Astrocyte (in vitro differentiated cells and primary cell): ENCODE data around the gene SHISAL2B. TPM values are rescaled to one million over a fixed set of nuclear protein-coding genes. Genes with fewer than 3 reads are reported as not detected.

Experiments used
- DNase-seq: peaks from one replicate; pipeline ENCODE4 v3.0.0-alpha.2; 2010; ENCODE audit warnings: low read depth
- FAIRE-seq: peaks from 2 replicates; lab custom pipeline; 2011; peaks lifted over from hg19 to GRCh38; lab: Jason Lieb, UNC
- H2AFZ ChIP-seq: 2 replicates; pipeline ENCODE4 v1.6.0; 2012; ENCODE audit warnings: low read depth, low read length, inconsistent platforms
- H3K27ac ChIP-seq: 2 replicates; pipeline ENCODE4 v1.5.1; 2011; ENCODE audit warnings: low read depth, low read length, inconsistent platforms
- H3K27me3 ChIP-seq: 2 replicates; pipeline ENCODE4 v1.6.0; 2011; ENCODE audit warnings: low read length, inconsistent platforms; ENCODE audit not compliant: insufficient read depth
- H3K36me3 ChIP-seq: 2 replicates; pipeline ENCODE4 v1.5.1; 2011; ENCODE audit warnings: low read length, inconsistent platforms; ENCODE audit not compliant: insufficient read depth
- H3K4me1 ChIP-seq: 2 replicates; pipeline ENCODE4 v1.5.1; 2011; ENCODE audit warnings: low read length, inconsistent platforms; ENCODE audit not compliant: insufficient read depth
- H3K4me2 ChIP-seq: 2 replicates; pipeline ENCODE4 v1.6.0; 2012; ENCODE audit warnings: low read length, inconsistent platforms
- H3K4me3 ChIP-seq: 2 replicates; pipeline ENCODE4 v1.5.1; 2011; ENCODE audit warnings: low read depth, mild to moderate bottlenecking, low read length, inconsistent platforms; ENCODE audit not compliant: insufficient read depth
- H3K79me2 ChIP-seq: 2 replicates; pipeline ENCODE4 v1.6.0; 2012; ENCODE audit warnings: mild to moderate bottlenecking, low read length, inconsistent platforms; ENCODE audit not compliant: insufficient read depth
- H3K9ac ChIP-seq: 2 replicates; pipeline ENCODE4 v1.6.0; 2012; ENCODE audit warnings: mild to moderate bottlenecking, low read length, inconsistent platforms
- H3K9me3 ChIP-seq: 2 replicates; pipeline ENCODE4 v1.5.1; 2012; ENCODE audit warnings: low read depth, mild to moderate bottlenecking, low read length, inconsistent platforms; ENCODE audit not compliant: insufficient read depth
- H4K20me1 ChIP-seq: 2 replicates; pipeline ENCODE4 v1.6.0; 2012; ENCODE audit warnings: low read length, inconsistent platforms; ENCODE audit not compliant: insufficient read depth
- H3K27ac Mint-ChIP-seq: one replicate; pipeline ENCODE4 v1.8.0; 2021; ENCODE audit warnings: mild to moderate bottlenecking, mixed read lengths; ENCODE audit not compliant: unreplicated experiment
- H3K27me3 Mint-ChIP-seq: one replicate; pipeline ENCODE4 v1.8.0; 2021; ENCODE audit warnings: low read depth, mixed read lengths; ENCODE audit not compliant: unreplicated experiment
- H3K36me3 Mint-ChIP-seq: one replicate; pipeline ENCODE4 v1.8.0; 2021; ENCODE audit warnings: low read depth, mixed read lengths; ENCODE audit not compliant: unreplicated experiment
- H3K4me1 Mint-ChIP-seq: one replicate; pipeline ENCODE4 v1.8.0; 2021; ENCODE audit warnings: low read depth, mixed read lengths; ENCODE audit not compliant: unreplicated experiment
- H3K4me3 Mint-ChIP-seq: one replicate; pipeline ENCODE4 v1.8.0; 2021; ENCODE audit warnings: mild to moderate bottlenecking, moderate library complexity, mixed read lengths; ENCODE audit not compliant: unreplicated experiment
- H3K9me3 Mint-ChIP-seq: one replicate; pipeline ENCODE4 v1.8.0; 2021; ENCODE audit warnings: mild to moderate bottlenecking, mixed read lengths; ENCODE audit not compliant: unreplicated experiment
- EZH2 ChIP-seq: IDR thresholded peaks from 2 replicates; pipeline ENCODE4 v1.6.1; 2012; ENCODE audit warnings: mild to moderate bottlenecking, low read length, inconsistent platforms; ENCODE audit not compliant: insufficient read depth
- total RNA-seq: library from RNA; stranded (reverse); gene quantifications from 2 replicates; pipeline ENCODE4 v1.2.1, GENCODE V29; 2021
- TF ChIP-seq, protein P1 (sequence below): IDR thresholded peaks from 2 replicates; pipeline ENCODE4 v1.5.1; 2011; ENCODE audit warnings: low read depth, mild to moderate bottlenecking, inconsistent platforms, low read length, moderate library complexity; ENCODE audit not compliant: insufficient read depth

Gene SHISAL2B
- total RNA-seq, 1 donor from 2014 or later: not detected

DNA sequence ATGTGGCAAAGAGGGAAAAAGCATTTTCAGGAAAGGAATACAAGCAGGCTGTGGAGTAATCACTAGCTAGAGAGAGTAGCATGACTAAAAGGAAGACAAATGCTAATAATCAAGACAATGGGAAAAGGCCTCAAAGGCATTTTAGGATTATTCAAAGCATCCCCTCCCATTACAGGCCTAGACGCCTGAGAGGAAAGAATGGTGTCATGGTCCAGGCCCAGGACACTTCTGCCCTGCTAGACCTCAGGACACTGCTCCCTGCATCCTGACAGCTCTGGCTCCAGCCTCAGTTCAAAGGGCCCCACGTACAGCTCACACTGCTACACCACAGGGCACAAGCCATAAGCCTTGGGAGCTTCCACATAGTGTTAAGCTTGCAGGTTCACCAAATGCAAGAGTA lies 40.8 kb upstream of the SHISAL2B start:
- FAIRE-seq: no peak
- Mint-ChIP-seq H3K4me3 (no peak overlapping the region), H3K27ac (no peak overlapping the region), H3K9me3 (peaks cover 3% of the 10 kb centered on the region), H3K36me3 (no peaks in the 10 kb centered on the region), H3K4me1 (peaks cover 1% of the 10 kb centered on the region), H3K27me3 (no peaks in the 10 kb centered on the region)
- no peak overlapping the region for H2AFZ ChIP-seq
- H3K4me3 ChIP-seq: no peak overlapping the region
- no peaks in the 10 kb centered on the region for H3K9me3 ChIP-seq
- no peak overlapping the region for H3K27ac ChIP-seq
- H3K36me3 ChIP-seq: no peaks in the 10 kb centered on the region
- H3K27me3 ChIP-seq: no peaks in the 10 kb centered on the region
- H3K79me2 ChIP-seq: no peaks in the 10 kb centered on the region
- H4K20me1 ChIP-seq: no peaks in the 10 kb centered on the region
- no peak overlapping the region for H3K4me2 ChIP-seq
- no peak for DNase-seq
- TF ChIP-seq EZH2: no peak
- TF ChIP-seq, protein P1, sequence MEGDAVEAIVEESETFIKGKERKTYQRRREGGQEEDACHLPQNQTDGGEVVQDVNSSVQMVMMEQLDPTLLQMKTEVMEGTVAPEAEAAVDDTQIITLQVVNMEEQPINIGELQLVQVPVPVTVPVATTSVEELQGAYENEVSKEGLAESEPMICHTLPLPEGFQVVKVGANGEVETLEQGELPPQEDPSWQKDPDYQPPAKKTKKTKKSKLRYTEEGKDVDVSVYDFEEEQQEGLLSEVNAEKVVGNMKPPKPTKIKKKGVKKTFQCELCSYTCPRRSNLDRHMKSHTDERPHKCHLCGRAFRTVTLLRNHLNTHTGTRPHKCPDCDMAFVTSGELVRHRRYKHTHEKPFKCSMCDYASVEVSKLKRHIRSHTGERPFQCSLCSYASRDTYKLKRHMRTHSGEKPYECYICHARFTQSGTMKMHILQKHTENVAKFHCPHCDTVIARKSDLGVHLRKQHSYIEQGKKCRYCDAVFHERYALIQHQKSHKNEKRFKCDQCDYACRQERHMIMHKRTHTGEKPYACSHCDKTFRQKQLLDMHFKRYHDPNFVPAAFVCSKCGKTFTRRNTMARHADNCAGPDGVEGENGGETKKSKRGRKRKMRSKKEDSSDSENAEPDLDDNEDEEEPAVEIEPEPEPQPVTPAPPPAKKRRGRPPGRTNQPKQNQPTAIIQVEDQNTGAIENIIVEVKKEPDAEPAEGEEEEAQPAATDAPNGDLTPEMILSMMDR: no peak
- no peaks in the 10 kb centered on the region for H3K4me1 ChIP-seq
- H3K9ac ChIP-seq: no peak overlapping the region

DNA sequence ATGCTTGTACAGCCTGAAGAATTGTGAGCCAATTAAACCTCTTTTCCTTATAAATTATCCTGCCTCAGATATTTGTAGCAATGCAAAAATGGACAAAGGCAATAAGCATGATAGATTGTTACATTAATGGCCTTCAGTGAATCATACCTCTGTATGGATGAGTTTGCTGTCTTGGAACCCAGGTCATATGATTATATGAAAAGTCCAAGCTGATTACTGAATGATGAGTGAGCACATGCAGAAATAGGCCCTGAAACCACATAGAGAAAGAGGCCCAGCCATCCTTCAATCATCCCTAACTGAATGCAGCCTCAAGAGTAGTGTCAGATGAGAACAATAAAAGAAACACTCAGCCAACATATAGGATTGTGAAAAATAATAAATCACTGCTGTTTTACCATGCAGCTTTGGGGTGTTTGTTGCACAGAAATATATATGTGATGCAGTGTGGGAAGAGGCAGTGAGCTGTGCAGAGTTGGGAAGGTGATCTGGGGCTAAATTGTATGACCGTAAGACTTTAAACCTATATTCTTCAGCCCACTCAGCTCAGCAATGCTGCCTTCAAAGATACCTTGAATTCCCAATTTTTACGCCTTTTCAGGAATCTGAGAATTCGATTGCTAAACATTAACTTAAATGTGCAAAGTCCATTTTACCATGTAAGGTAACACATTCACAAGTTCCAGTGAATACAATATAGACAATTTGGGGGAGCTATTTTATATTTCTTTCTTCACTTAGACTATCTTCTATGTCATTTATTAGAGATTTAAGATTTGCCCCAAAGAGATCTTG lies 36.3 kb upstream of the SHISAL2B start:
- Mint-ChIP-seq H3K27ac (no peak overlapping the region), H3K4me1 (peaks cover 1% of the 10 kb centered on the region)
- no peak for FAIRE-seq

More for the DNA sequence above, 36.3 kb upstream of the SHISAL2B start:
- H3K4me3 Mint-ChIP-seq: no peak overlapping the region
- H3K9me3 Mint-ChIP-seq: peaks cover 4% of the 10 kb centered on the region
- H3K4me2 ChIP-seq: no peak overlapping the region
- H3K36me3 ChIP-seq: no peaks in the 10 kb centered on the region
- no peaks in the 10 kb centered on the region for H3K4me1 ChIP-seq
- no peak overlapping the region for H2AFZ ChIP-seq
- no peaks in the 10 kb centered on the region for H3K79me2 ChIP-seq
- DNase-seq: no peak
- no peak for TF ChIP-seq EZH2
- TF ChIP-seq, protein P1: no peak
- no peaks in the 10 kb centered on the region for H3K27me3 ChIP-seq
- H3K9me3 ChIP-seq: no peaks in the 10 kb centered on the region
- H3K27me3 Mint-ChIP-seq: no peaks in the 10 kb centered on the region
- H3K4me3 ChIP-seq: no peak overlapping the region
- no peaks in the 10 kb centered on the region for H3K36me3 Mint-ChIP-seq
- no peaks in the 10 kb centered on the region for H4K20me1 ChIP-seq
- no peak overlapping the region for H3K9ac ChIP-seq
- no peak overlapping the region for H3K27ac ChIP-seq
